ENCODE measurements around the gene EMX1. TPM values are rescaled to one million over a fixed set of nuclear protein-coding genes. Genes with fewer than 3 reads are reported as not detected.

The EMX1 gene
- total RNA-seq, 2 donors from 2014 or later, result not detected

GRCh38 chr2:72982781-72983499 lies 65.6 kb downstream of the EMX1 start:
- DNase-seq (no peak), ATAC-seq (no peak)
- peaks cover 5% of the 10 kb centered on the region for H3K4me1 Mint-ChIP-seq
- no peak overlapping the region for H3K4me3 Mint-ChIP-seq
- H3K27ac Mint-ChIP-seq, result no peak overlapping the region
- no peaks in the 10 kb centered on the region for H3K36me3 Mint-ChIP-seq (ENCODE audit: low read depth)
- H3K9me3 ChIP-seq (ENCODE audit: control insufficient read depth, low read length, poor library complexity, severe bottlenecking), result no peaks in the 10 kb centered on the region
- no peaks in the 10 kb centered on the region for H3K27me3 Mint-ChIP-seq

- H3K27me3 Mint-ChIP-seq, result no peaks in the 10 kb centered on the region
- H3K36me3 Mint-ChIP-seq (ENCODE audit: low read depth), result no peaks in the 10 kb centered on the region
- H3K9me3 ChIP-seq (ENCODE audit: control insufficient read depth, low read length, poor library complexity, severe bottlenecking), result no peaks in the 10 kb centered on the region
- H3K27ac Mint-ChIP-seq, result no peak overlapping the region
- DNase-seq, result no peak
- H3K4me3 Mint-ChIP-seq, result no peak overlapping the region
- peaks cover 5% of the 10 kb centered on the region for H3K4me1 Mint-ChIP-seq
- ATAC-seq, result no peak
Measured at GRCh38 chr2:72983500-72984161, 66.3 kb downstream of the EMX1 start.

- Mint-ChIP-seq H3K27ac (no peak overlapping the region), H3K4me1 (peaks cover 7% of the 10 kb centered on the region), H3K4me3 (no peak overlapping the region), H3K27me3 (no peaks in the 10 kb centered on the region), H3K36me3 (ENCODE audit: low read depth) (no peaks in the 10 kb centered on the region)
- ATAC-seq (no peak), DNase-seq (no peak)
- H3K9me3 ChIP-seq (ENCODE audit: control insufficient read depth, low read length, poor library complexity, severe bottlenecking), result no peaks in the 10 kb centered on the region
Measured at GRCh38 chr2:72984172-72984671, 66.9 kb downstream of the EMX1 start.

Other genes starting within 250 kb of the EMX1 start
- gene EXOC6B, start 91.5 kb upstream of the EMX1 start, total RNA-seq, result 10 to 100 TPM; 14.6 to 17.3 TPM
- gene SPR, start 30.1 kb upstream of the EMX1 start, total RNA-seq, result 1 to 10 TPM in 1 of 2 donors, under 1 TPM in 1; 0.60 to 1.1 TPM
- gene SFXN5, start 154.2 kb downstream of the EMX1 start, total RNA-seq, result 10 to 100 TPM in 1 of 2 donors, 1 to 10 TPM in 1; 7.0 to 10.0 TPM
- gene RAB11FIP5, start 195.4 kb downstream of the EMX1 start, total RNA-seq, result 10 to 100 TPM; 13.1 to 19.4 TPM

Measured in T-helper 17 cell (primary cell).